Tibial nerve (tissue), 4 donors: ENCODE data around the gene ZNRF1. TPM values are rescaled to one million over a fixed set of nuclear protein-coding genes. Genes with fewer than 3 reads are reported as not detected.
"Not testable (repeated sequence)": the region's sequence is repeated elsewhere in the genome, so short reads cannot be mapped to it uniquely, and the experiment has no call there.

Experiments
- DNase-seq, 2 donors: peaks; one replicate each; pipeline ENCODE4 v3.0.0-alpha.2; 2019; ENCODE audit warnings: low spot score in 2 of 2
- H3K27ac ChIP-seq, 4 donors: fragments of 200-600 bp; sonication (generic) in 3 of 4; one replicate each; pipeline ENCODE4 v1.5.1; 2017 to 2019; ENCODE audit warnings: mild to moderate bottlenecking in 1 of 4
- H3K27me3 ChIP-seq, 2 donors: fragments of 200-600 bp; sonication (generic) in 1 of 2; one replicate each; pipeline versions ENCODE4 v1.5.1 to v1.6.0; 2017 to 2019
- H3K36me3 ChIP-seq, 3 donors: fragments of 200-600 bp; sonication (generic); one replicate each; pipeline ENCODE4 v1.5.1; 2018 to 2019
- H3K4me1 ChIP-seq, 4 donors: fragments of 200-600 bp; sonication (generic) in 3 of 4; one replicate each; pipeline ENCODE4 v1.5.1; 2017 to 2019
- H3K4me3 ChIP-seq, 4 donors: fragments of 200-600 bp; sonication (generic) in 3 of 4; one replicate each; pipeline ENCODE4 v1.5.1; 2017 to 2019; ENCODE audit warnings: mild to moderate bottlenecking in 1 of 4, moderate library complexity in 1 of 4
- H3K9me3 ChIP-seq, 4 donors: fragments of 200-600 bp; sonication (generic) in 3 of 4; one replicate each; pipeline ENCODE4 v1.5.1; 2017 to 2019
- CTCF ChIP-seq, 5 experiments: fragments of 200-600 bp in 3 of 5; fragments of 450-650 bp in 2 of 5; sonication (generic) in 3 of 5; IDR thresholded peaks; one replicate each; pipeline ENCODE4 v1.5.1; 2016 to 2019; ENCODE audit warnings: antibody characterized with exemption in 5 of 5, mild to moderate bottlenecking in 3 of 5, moderate library complexity in 2 of 5
- EP300 ChIP-seq, 2 donors: sonication (generic); formaldehyde crosslinking; IDR thresholded peaks; one replicate each; pipeline ENCODE4 v1.6.1; 2017; ENCODE audit warnings: antibody characterized with exemption in 2 of 2, mild to moderate bottlenecking in 1 of 2
- POLR2A ChIP-seq, 2 donors: fragments of 450-650 bp; IDR thresholded peaks; one replicate each; pipeline ENCODE4 v1.6.1; 2017; ENCODE audit warnings: antibody characterized with exemption in 2 of 2, mild to moderate bottlenecking in 2 of 2, moderate library complexity in 2 of 2
- WGBS, 2 donors: methylation state at CpG; one replicate each; pipeline ENCODE4 v1.1.5; 2018; 5-methylcytosine and 5-hydroxymethylcytosine counted together
- total RNA-seq, 4 donors: library from RNA; depleted of rRNA; stranded (reverse); fragments of >200 nt; gene quantifications; one replicate each; pipeline ENCODE4 v1.1.0, GENCODE V29; 2016

ZNRF1 gene
- total RNA-seq, 4 donors from 2014 or later = 10.3 to 31.4 (median 14.7) TPM

- no peaks in the 10 kb centered on the region for H3K9me3 ChIP-seq
- TF ChIP-seq CTCF (IDR thresholded peaks at IDR 0.05) = no peak
- TF ChIP-seq EP300 (IDR thresholded peaks at IDR 0.05) = no peak
- TF ChIP-seq POLR2A (IDR thresholded peaks at IDR 0.05) = no peak
- peaks cover 0 to 55% (median 24%) of the 10 kb centered on the region in 4 donors for H3K4me1 ChIP-seq
- WGBS, 2 donors = 91 to 95% methylated on average over 2 of the region's 2 CpGs
- H3K4me3 ChIP-seq = no peak overlapping the region
- no peaks in the 10 kb centered on the region for H3K36me3 ChIP-seq
- no peak for DNase-seq
- peak overlapping the region in 1 of 4 donors; percentile 95 for H3K27ac ChIP-seq
- no peaks in the 10 kb centered on the region for H3K27me3 ChIP-seq
Measured at GRCh38 chr16:75014318-75014717, 15.5 kb downstream of the ZNRF1 start.

- not testable (repeated sequence) for H3K4me3 ChIP-seq, H3K36me3 ChIP-seq, DNase-seq, H3K27me3 ChIP-seq, H3K9me3 ChIP-seq
- 93 to 94% methylated on average over 12 of the region's 12 CpGs for WGBS, 2 donors
- peaks cover 0 to 38% (median 19%) of the 10 kb centered on the region in 4 donors for H3K4me1 ChIP-seq
- peak overlapping the region in 2 of 4 donors; percentile 9 to 44 for H3K27ac ChIP-seq
Measured at GRCh38 chr16:75016451-75017081, 17.7 kb downstream of the ZNRF1 start.

- H3K27ac ChIP-seq = peak overlapping the region in 2 of 4 donors; percentile 28 to 44
- WGBS, 2 donors = 33 to 38% methylated on average over 3 of the region's 3 CpGs
Measured at GRCh38 chr16:75017670-75018525, 19.1 kb downstream of the ZNRF1 start.

GRCh38 chr16:75019007-75019406, 20.2 kb downstream of the ZNRF1 start:
- no peak for TF ChIP-seq EP300 (IDR thresholded peaks at IDR 0.05)
- TF ChIP-seq POLR2A (IDR thresholded peaks at IDR 0.05) = no peak
- no peak for TF ChIP-seq CTCF (IDR thresholded peaks at IDR 0.05)
- H3K4me1 ChIP-seq = peaks cover 0 to 15% (median 6%) of the 10 kb centered on the region in 4 donors
- DNase-seq = no peak
- H3K9me3 ChIP-seq = peaks cover 0 to 8% (median 0%) of the 10 kb centered on the region in 4 donors
- H3K27ac ChIP-seq = no peak overlapping the region
- H3K27me3 ChIP-seq = no peaks in the 10 kb centered on the region
- H3K36me3 ChIP-seq = no peaks in the 10 kb centered on the region
- 85 to 90% methylated on average over 8 of the region's 8 CpGs for WGBS, 2 donors
- H3K4me3 ChIP-seq = no peak overlapping the region

More at GRCh38 chr16:75017670-75018525, 19.1 kb downstream of the ZNRF1 start:
- Histone ChIP-seq H3K4me3 (no peak overlapping the region), H3K27me3 (no peaks in the 10 kb centered on the region), H3K36me3 (no peaks in the 10 kb centered on the region), H3K9me3 (peaks cover 0 to 8% (median 0%) of the 10 kb centered on the region in 4 donors), H3K4me1 (peaks cover 0 to 25% (median 9%) of the 10 kb centered on the region in 4 donors)
- TF ChIP-seq CTCF (IDR thresholded peaks at IDR 0.05) = no peak
- TF ChIP-seq POLR2A (IDR thresholded peaks at IDR 0.05) = no peak
- TF ChIP-seq EP300 (IDR thresholded peaks at IDR 0.05) = no peak
- DNase-seq = no peak

- Histone ChIP-seq H3K9me3 (peaks cover 0 to 8% (median 0%) of the 10 kb centered on the region in 4 donors), H3K27ac (no peak overlapping the region), H3K4me1 (peaks cover 0 to 20% (median 6%) of the 10 kb centered on the region in 4 donors), H3K36me3 (no peaks in the 10 kb centered on the region), H3K27me3 (no peaks in the 10 kb centered on the region), H3K4me3 (no peak overlapping the region)
- 96 to 97% methylated on average over 7 of the region's 7 CpGs for WGBS, 2 donors
- DNase-seq = no peak
- TF ChIP-seq CTCF (IDR thresholded peaks at IDR 0.05) = no peak
- TF ChIP-seq POLR2A (IDR thresholded peaks at IDR 0.05) = no peak
- no peak for TF ChIP-seq EP300 (IDR thresholded peaks at IDR 0.05)
Measured at GRCh38 chr16:75019586-75019985, 20.8 kb downstream of the ZNRF1 start.
